PFSK-1 (cell line): ENCODE measurements around the gene SNX4.

ENCODE experiments used
- FOXP2 ChIP-seq: optimal IDR thresholded peaks from 2 replicates; pipeline ENCODE3; 2011; ENCODE audit warnings: borderline replicate concordance, control low read depth, inconsistent platforms; ENCODE audit not compliant: insufficient read depth; ENCODE audit errors: extremely low read length, extremely low read depth
- POLR2AphosphoS5 ChIP-seq: IDR thresholded peaks from 2 replicates; pipeline ENCODE4 v1.6.1; 2012; ENCODE audit warnings: low read depth, mild to moderate bottlenecking, control low read depth, low read length, moderate library complexity
- REST ChIP-seq, 2 experiments: IDR thresholded peaks; 2 replicates each; pipeline versions ENCODE4 v1.6.1 to v1.8.0; 2011 to 2012; ENCODE audit warnings: low read depth in 2 of 2, low read length in 2 of 2, control low read depth in 1 of 2, inconsistent platforms in 1 of 2, mild to moderate bottlenecking in 1 of 2, moderate library complexity in 1 of 2; ENCODE audit not compliant: insufficient read depth in 1 of 2
- SIN3A ChIP-seq: IDR thresholded peaks from 2 replicates; pipeline ENCODE4 v1.6.1; 2012; ENCODE audit warnings: mild to moderate bottlenecking, low read length, moderate library complexity, borderline replicate concordance; ENCODE audit not compliant: insufficient read depth
- TAF1 ChIP-seq: IDR thresholded peaks from 2 replicates; pipeline ENCODE4 v1.6.1; 2012; ENCODE audit warnings: low read length, control low read depth, borderline replicate concordance; ENCODE audit not compliant: insufficient read depth

SNX4 gene

GRCh38 chr3:125416235-125416634 lies 103.8 kb downstream of the SNX4 start:
- no peak for TF ChIP-seq REST (IDR thresholded peaks at IDR 0.05; ENCODE audit: insufficient read depth in 1 of 2, low read depth in 2 of 2, low read length in 2 of 2)
- TF ChIP-seq POLR2AphosphoS5 = no peak
- no peak for TF ChIP-seq TAF1
- no peak for TF ChIP-seq FOXP2
- TF ChIP-seq SIN3A = no peak

- TF ChIP-seq FOXP2 (no peak), REST (IDR thresholded peaks at IDR 0.05; ENCODE audit: insufficient read depth in 1 of 2, low read depth in 2 of 2, low read length in 2 of 2) (no peak), POLR2AphosphoS5 (no peak), TAF1 (no peak), SIN3A (no peak)
Observed at GRCh38 chr3:125414669-125415068, 105.3 kb downstream of the SNX4 start.

GRCh38 chr3:125410922-125411321 lies 109.1 kb downstream of the SNX4 start:
- TF ChIP-seq FOXP2 (no peak), REST (IDR thresholded peaks at IDR 0.05; ENCODE audit: insufficient read depth in 1 of 2, low read depth in 2 of 2, low read length in 2 of 2) (no peak), POLR2AphosphoS5 (no peak), TAF1 (no peak), SIN3A (no peak)

- TF ChIP-seq FOXP2 (no peak), SIN3A (no peak), TAF1 (no peak), REST (IDR thresholded peaks at IDR 0.05; ENCODE audit: insufficient read depth in 1 of 2, low read depth in 2 of 2, low read length in 2 of 2) (no peak), POLR2AphosphoS5 (no peak)
Observed at GRCh38 chr3:125406070-125406469, 113.9 kb downstream of the SNX4 start.

DNA sequence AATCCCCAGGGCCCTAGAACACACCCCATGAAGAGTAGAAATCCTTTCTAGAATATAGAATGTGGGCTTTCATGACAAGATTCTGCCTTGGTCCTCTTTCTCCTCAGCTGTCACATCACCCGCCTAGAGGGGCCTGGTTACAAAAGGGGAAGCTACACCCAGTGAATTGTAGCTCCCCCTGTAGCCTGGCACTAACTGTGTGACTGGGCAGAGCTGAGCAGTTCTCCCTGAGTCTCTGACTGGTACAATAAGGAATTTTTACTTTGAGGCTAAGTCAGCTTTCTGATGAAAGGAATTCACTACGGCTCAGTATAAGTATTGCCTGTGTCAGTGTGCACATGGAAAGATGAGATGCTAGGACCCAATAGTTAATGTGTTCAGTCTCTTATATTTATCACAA lies 116.2 kb downstream of the SNX4 start:
- no peak for TF ChIP-seq FOXP2
- no peak for TF ChIP-seq POLR2AphosphoS5
- no peak for TF ChIP-seq SIN3A
- TF ChIP-seq REST (IDR thresholded peaks at IDR 0.05; ENCODE audit: insufficient read depth in 1 of 2, low read depth in 2 of 2, low read length in 2 of 2) = no peak
- TF ChIP-seq TAF1 = no peak
